Measurements from ENCODE around the gene CNTN2.

Gene CNTN2

DNA sequence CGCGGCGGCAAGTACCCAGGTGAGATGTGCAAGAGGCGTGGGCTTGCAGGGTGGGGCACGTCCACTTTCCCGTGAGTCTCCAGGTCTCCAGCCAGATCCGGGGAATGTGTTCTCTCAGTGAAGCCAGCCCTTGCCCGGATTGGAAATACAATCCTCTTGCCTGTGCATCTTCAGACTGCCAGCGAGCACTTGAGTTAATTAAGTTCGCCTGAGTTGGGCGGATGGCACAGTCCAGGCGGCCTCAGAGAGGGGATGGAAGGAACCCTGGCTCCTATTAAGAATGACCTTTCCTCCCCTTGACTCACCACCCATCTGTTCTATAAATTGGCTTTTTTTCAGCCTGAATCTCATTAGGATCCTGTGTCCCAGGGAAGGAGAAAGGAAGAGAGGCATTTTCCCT lies 33.3 kb upstream of the CNTN2 start:
- TF ChIP-seq POLR2A (IDR thresholded peaks at IDR 0.05; ENCODE audit: low read depth, low read length) (no peak), POLR2AphosphoS5 (IDR thresholded peaks at IDR 0.05; ENCODE audit: low read depth, low read length) (no peak), TAF1 (IDR thresholded peaks at IDR 0.05; ENCODE audit: borderline replicate concordance, low read depth, low read length) (no peak)
- no peak for FAIRE-seq
- DNase-seq (ENCODE audit: insufficient read length), result no peak

DNA sequence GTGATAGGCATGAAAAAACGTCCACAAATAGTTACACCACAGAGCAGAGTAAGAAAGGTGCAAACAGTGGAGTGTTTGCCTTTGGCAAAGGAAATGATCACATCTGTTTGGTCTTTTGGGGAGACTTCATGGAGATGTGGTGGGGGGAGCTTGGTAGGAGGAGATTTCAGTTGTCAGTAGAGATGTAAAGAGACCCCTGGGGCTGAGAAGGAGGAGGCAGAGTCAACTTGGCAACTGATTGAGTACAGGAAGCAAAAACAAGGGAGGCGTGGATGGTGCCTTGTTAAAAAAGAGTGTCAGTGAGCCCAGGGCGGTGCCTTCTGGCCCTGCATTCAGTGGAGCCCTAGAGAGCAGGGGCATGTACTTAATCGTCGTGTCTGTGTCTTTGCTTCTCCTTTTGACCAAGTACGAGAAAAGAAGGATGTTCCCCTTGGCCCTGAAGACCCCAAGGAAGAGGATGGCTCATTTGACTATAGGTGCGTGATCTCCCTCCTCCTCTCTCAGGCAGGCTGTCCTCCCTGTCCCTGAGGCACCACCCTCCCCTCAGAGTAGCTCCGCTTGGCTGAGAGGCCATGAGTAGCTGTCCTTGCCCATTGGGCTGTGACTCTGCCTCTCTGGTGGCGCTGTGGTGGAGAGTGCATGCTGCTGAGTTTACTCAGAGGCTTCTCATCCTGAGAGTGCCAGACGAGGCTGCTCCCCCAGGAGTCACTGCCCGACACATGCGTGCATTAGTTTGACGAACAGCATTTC lies 30.4 kb upstream of the CNTN2 start:
- no peak for TF ChIP-seq TAF1 (IDR thresholded peaks at IDR 0.05; ENCODE audit: borderline replicate concordance, low read depth, low read length)
- TF ChIP-seq POLR2AphosphoS5 (IDR thresholded peaks at IDR 0.05; ENCODE audit: low read depth, low read length), result no peak
- no peak for TF ChIP-seq POLR2A (IDR thresholded peaks at IDR 0.05; ENCODE audit: low read depth, low read length)
- no peak for DNase-seq (ENCODE audit: insufficient read length)
- FAIRE-seq, result no peak

DNA sequence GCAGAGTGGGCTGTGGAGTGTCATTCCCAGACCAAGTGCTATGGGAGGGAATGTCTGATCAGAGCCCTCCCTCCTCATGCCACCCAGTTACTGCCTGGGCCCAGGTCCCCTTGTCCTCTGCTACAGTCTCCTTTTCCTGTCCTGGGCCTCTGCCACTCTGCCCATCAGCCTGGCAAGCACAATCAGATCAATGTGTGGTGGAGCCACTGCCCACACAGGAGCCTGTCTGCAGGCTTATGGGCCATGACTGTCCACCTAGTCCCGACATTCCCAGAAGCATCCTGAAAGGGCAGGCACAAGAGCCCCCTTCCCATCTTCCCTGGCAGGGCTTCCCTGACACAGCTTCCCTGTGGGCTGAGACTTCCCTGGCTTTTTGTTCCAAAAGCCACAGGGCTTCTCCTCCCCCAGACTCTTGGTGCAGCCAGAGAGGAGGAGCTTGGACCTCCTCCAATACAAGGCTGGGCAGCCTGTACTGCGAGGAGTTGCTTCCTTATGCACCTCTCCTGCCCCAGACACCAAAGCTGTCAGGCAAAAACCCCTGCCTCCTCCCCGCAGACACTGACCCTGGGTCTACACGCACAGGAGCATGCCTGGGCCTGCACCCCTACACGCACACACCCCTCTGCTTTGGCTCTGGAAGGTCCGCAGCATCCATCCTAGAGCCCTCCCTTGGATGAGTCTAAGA lies 29.2 kb upstream of the CNTN2 start:
- TF ChIP-seq POLR2AphosphoS5 (IDR thresholded peaks at IDR 0.05; ENCODE audit: low read depth, low read length) (no peak), TAF1 (IDR thresholded peaks at IDR 0.05; ENCODE audit: borderline replicate concordance, low read depth, low read length) (no peak), POLR2A (IDR thresholded peaks at IDR 0.05; ENCODE audit: low read depth, low read length) (no peak)
- no peak for DNase-seq (ENCODE audit: insufficient read length)

DNA sequence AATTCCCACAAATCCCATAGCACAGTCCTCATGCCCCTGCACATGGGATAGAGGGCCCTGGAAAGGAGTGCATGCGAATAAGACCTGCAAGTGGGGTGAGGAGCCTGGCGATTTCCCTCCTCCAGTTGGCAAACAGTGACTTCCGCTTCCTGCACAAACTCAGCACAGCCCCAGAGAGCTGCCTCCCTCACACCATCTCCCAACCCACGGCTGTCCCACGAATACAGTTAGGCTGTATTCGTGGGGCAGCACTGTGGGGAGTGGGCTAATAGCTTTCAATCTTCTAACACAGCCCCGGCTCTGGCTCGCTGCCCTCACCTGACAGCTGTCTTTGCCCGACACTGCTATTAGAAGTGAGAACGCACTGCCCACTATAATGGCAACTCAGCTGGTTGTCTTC lies 28.2 kb upstream of the CNTN2 start:
- DNase-seq (ENCODE audit: insufficient read length), result no peak
- no peak for FAIRE-seq
- no peak for TF ChIP-seq TAF1 (IDR thresholded peaks at IDR 0.05; ENCODE audit: borderline replicate concordance, low read depth, low read length)
- no peak for TF ChIP-seq POLR2AphosphoS5 (IDR thresholded peaks at IDR 0.05; ENCODE audit: low read depth, low read length)
- no peak for TF ChIP-seq POLR2A (IDR thresholded peaks at IDR 0.05; ENCODE audit: low read depth, low read length)

More for the DNA sequence above, 29.2 kb upstream of the CNTN2 start:
- FAIRE-seq, result no peak

DNA sequence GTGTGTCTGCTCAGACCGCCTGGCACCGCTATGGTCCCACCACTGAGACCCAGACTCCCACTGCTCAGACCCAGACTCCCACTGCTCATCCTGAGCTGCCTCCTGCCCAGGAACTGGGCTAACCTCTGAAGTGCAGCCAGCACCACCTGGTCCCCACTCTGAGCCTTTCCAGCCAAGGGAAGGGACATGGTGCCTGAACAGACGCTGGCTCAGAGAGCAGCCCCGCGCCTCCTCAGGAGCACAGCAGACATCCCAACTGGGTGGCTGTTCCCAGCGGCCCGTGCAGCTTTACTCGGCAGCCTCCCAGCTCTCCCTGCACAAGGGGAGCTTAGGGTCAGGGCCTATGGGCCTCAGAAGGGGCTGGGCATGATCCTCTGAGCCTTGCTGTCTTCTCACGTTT lies 27.8 kb upstream of the CNTN2 start:
- FAIRE-seq, result no peak
- DNase-seq (ENCODE audit: insufficient read length), result no peak
- TF ChIP-seq TAF1 (IDR thresholded peaks at IDR 0.05; ENCODE audit: borderline replicate concordance, low read depth, low read length) (no peak), POLR2AphosphoS5 (IDR thresholded peaks at IDR 0.05; ENCODE audit: low read depth, low read length) (no peak), POLR2A (IDR thresholded peaks at IDR 0.05; ENCODE audit: low read depth, low read length) (no peak)

DNA sequence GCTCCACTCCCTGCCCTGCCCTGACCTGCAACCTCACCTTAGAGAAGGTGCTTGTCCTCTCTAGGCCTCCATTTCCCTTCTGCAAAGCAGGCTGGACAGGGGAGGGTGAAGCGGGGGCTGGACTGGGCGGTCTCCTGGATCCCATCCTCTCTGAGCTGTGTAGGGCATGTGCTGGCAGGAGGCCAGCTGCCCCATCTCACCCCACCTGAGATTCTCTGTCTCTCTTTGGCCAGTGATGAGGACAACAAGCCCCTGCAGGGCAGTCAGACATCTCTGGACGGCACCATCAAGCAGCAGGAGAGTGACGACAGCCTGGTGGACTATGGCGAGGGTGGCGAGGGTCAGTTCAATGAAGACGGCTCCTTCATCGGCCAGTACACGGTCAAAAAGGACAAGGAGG lies 26.9 kb upstream of the CNTN2 start:
- TF ChIP-seq POLR2AphosphoS5 (IDR thresholded peaks at IDR 0.05; ENCODE audit: low read depth, low read length), result no peak
- no peak for TF ChIP-seq POLR2A (IDR thresholded peaks at IDR 0.05; ENCODE audit: low read depth, low read length)
- no peak for TF ChIP-seq TAF1 (IDR thresholded peaks at IDR 0.05; ENCODE audit: borderline replicate concordance, low read depth, low read length)
- no peak for FAIRE-seq
- DNase-seq (ENCODE audit: insufficient read length), result no peak

DNA sequence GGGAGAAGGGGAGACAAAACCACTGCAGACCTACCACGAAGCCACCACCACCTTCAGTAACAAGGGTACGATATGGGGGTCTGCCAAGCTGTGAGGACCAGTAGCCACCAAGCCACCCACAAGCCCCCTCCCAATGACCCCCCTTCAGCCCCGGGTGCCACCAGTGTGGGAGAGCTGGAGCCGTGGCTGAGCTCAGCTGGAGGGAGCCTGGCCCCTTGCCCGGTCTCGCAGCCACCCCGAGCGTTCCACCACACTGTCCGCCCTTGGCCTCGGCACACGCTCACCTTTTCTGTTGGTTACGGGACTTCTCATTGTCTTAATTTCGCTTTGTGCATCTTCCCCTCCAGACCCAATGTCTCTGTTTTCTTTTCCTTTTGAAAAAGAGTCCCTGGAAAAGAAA lies 26.4 kb upstream of the CNTN2 start:
- no peak for DNase-seq (ENCODE audit: insufficient read length)
- TF ChIP-seq TAF1 (IDR thresholded peaks at IDR 0.05; ENCODE audit: borderline replicate concordance, low read depth, low read length) (no peak), POLR2AphosphoS5 (IDR thresholded peaks at IDR 0.05; ENCODE audit: low read depth, low read length) (no peak), POLR2A (IDR thresholded peaks at IDR 0.05; ENCODE audit: low read depth, low read length) (no peak)
- no peak for FAIRE-seq

DNA sequence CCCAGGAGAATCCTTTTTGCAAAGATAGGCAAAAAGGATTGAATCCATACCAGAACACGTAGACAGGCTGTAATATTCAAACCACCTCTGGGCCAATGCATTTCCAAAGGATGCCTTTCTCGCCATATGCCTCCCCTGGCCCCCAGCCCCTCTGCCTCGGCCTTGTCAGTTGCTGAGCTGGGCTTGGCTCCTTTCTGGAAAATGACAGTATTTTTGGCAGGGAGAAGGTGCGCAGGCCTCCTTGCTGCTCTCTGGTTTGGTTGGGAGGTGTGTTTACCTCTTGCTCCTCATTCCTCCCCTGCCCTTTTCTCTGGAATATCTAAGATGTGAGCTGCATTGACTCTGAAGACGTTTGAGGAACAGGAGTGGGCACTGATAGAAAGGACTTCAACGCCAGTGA lies 26.0 kb upstream of the CNTN2 start:
- DNase-seq (ENCODE audit: insufficient read length), result no peak
- FAIRE-seq, result no peak
- TF ChIP-seq POLR2A (IDR thresholded peaks at IDR 0.05; ENCODE audit: low read depth, low read length) (no peak), TAF1 (IDR thresholded peaks at IDR 0.05; ENCODE audit: borderline replicate concordance, low read depth, low read length) (no peak)

DNA sequence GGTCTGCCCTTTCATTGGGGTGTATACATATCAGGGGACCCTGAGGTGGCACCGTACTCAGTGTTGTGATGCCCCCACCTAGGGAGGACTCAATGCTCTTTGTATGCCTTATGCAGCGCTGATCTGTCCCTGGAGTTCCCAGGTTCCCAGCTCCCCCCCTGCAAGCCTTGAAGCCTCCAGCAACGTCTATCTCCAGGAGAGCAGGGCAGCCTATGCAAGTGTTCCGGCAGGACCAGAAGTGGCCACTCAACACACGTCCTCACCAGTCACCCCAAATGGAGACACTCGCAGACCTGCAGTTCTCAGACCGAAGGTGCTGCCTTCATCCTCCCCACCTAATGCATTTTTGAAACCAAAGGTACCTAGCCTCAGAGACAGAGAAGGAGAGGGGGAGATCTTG lies 25.2 kb upstream of the CNTN2 start:
- FAIRE-seq, result no peak
- TF ChIP-seq POLR2A (IDR thresholded peaks at IDR 0.05; ENCODE audit: low read depth, low read length) (no peak), POLR2AphosphoS5 (IDR thresholded peaks at IDR 0.05; ENCODE audit: low read depth, low read length) (no peak), TAF1 (IDR thresholded peaks at IDR 0.05; ENCODE audit: borderline replicate concordance, low read depth, low read length) (no peak)
- DNase-seq (ENCODE audit: insufficient read length), result no peak

DNA sequence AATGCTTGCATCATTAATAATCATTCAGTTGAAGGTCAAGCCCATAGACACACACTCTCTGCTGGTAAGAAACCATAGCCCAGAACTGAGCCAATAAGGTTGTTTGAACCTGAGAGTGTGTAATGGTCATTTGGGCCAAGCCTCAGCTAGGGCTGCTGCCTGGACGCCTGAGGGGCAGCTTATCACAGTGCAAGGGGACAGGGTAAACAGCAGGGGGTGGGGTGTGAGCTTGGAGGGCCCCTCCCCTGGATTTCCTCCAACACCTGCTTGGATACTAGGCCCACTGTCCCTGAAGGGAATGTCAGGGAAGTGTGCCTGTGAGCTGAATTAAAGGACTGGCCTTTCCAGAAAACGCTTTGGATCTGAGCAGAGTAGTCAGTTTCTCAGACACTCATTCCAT lies 24.6 kb upstream of the CNTN2 start:
- no peak for FAIRE-seq

DNA sequence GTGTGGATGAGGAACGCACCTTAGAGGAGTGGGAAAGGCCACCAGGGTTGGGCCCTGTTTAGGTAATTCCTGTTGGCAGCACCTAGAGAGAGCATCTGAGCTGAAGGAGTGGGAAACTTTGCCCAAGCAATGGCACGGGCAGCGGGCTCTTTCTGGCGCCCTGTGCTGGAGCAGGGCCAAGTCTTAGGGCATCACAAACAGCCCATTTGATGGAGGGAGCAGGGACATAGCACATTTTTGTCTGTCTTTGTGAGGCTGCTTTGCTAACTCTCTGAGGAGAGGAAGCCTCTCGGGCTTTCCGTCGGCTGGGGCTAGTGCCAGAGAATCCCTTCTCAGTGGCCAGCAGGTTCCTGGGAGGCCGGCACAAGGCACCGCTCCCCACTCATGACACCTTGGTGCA lies 22.5 kb upstream of the CNTN2 start:
- DNase-seq (ENCODE audit: insufficient read length) (no peak), FAIRE-seq (no peak)
- TF ChIP-seq TAF1 (IDR thresholded peaks at IDR 0.05; ENCODE audit: borderline replicate concordance, low read depth, low read length), result no peak
- no peak for TF ChIP-seq POLR2A (IDR thresholded peaks at IDR 0.05; ENCODE audit: low read depth, low read length)
- no peak for TF ChIP-seq POLR2AphosphoS5 (IDR thresholded peaks at IDR 0.05; ENCODE audit: low read depth, low read length)

More for the DNA sequence above, 24.6 kb upstream of the CNTN2 start:
- DNase-seq (ENCODE audit: insufficient read length), result no peak
- TF ChIP-seq TAF1 (IDR thresholded peaks at IDR 0.05; ENCODE audit: borderline replicate concordance, low read depth, low read length) (no peak), POLR2AphosphoS5 (IDR thresholded peaks at IDR 0.05; ENCODE audit: low read depth, low read length) (no peak)

DNA sequence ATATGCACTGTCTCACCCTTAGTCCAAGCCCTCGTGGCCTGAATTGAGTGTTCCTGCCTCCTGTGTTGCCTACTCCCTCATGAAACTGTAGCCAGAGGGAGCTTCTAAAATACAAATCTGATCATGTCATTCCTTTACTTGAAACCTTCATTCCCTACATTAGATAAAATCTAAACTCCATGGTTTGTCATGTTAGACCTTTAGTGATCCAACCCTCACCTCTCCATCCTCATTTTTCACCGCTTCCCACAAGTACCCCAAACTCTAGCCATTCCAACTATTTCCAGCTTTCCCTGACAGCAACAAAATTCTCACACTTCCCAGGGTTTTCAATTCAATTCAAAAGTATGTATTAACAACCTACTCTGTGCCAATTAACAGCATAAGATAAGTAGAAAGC lies 18.3 kb upstream of the CNTN2 start:
- TF ChIP-seq POLR2A (IDR thresholded peaks at IDR 0.05; ENCODE audit: low read depth, low read length), result no peak
- TF ChIP-seq TAF1 (IDR thresholded peaks at IDR 0.05; ENCODE audit: borderline replicate concordance, low read depth, low read length), result no peak
- no peak for TF ChIP-seq POLR2AphosphoS5 (IDR thresholded peaks at IDR 0.05; ENCODE audit: low read depth, low read length)
- DNase-seq (ENCODE audit: insufficient read length) (no peak), FAIRE-seq (no peak)

Measured in GM12892 (cell line).